Astrocyte of the spinal cord (primary cell): ENCODE data around the gene GABBR2.

Experiments used
- DNase-seq: peaks from one replicate; pipeline ENCODE4 v3.0.0; 2011; ENCODE audit warnings: low read depth, low spot score
- H3K4me3 ChIP-seq: 2 replicates; pipeline ENCODE4 v1.5.1; 2011; ENCODE audit warnings: low read depth, mild to moderate bottlenecking, low read length, moderate library complexity
- CTCF ChIP-seq: IDR thresholded peaks from 2 replicates; pipeline ENCODE4 v1.5.1; 2012; ENCODE audit warnings: low read depth, mild to moderate bottlenecking, low read length, inconsistent platforms
- in situ Hi-C: cut with HindIII; loops from 2 replicates; pipeline ENCODE4 v1.10.0; 2017; ENCODE audit warnings: low sequenced_read_pairs

Gene GABBR2

GRCh38 chr9:98479967-98480847 is 228.5 kb downstream of the GABBR2 start:
- no peak for TF ChIP-seq CTCF
- H3K4me3 ChIP-seq = no peak overlapping the region
- DNase-seq = no peak
- in situ Hi-C loops = no loop called here

GRCh38 chr9:98479449-98479848 is 229.3 kb downstream of the GABBR2 start:
- in situ Hi-C loops = no loop called here
- TF ChIP-seq CTCF = no peak
- DNase-seq = no peak
- H3K4me3 ChIP-seq = no peak overlapping the region

GRCh38 chr9:98477884-98478283 is 230.9 kb downstream of the GABBR2 start:
- TF ChIP-seq CTCF = no peak
- in situ Hi-C loops = no loop called here
- no peak for DNase-seq
- H3K4me3 ChIP-seq = no peak overlapping the region

GRCh38 chr9:98472216-98472615 is 236.5 kb downstream of the GABBR2 start:
- H3K4me3 ChIP-seq = no peak overlapping the region
- TF ChIP-seq CTCF = no peak
- in situ Hi-C loops = no loop called here
- DNase-seq = no peak

GRCh38 chr9:98471185-98471584 is 237.6 kb downstream of the GABBR2 start:
- no peak overlapping the region for H3K4me3 ChIP-seq
- DNase-seq = no peak
- TF ChIP-seq CTCF = no peak
- in situ Hi-C loops = no loop called here

GRCh38 chr9:98468567-98469239 is 240.0 kb downstream of the GABBR2 start:
- DNase-seq = no peak
- TF ChIP-seq CTCF = no peak
- in situ Hi-C loops = no loop called here
- H3K4me3 ChIP-seq = no peak overlapping the region
